Smooth muscle cell (in vitro differentiated cells): ENCODE data around the gene XPOT. TPM values are rescaled to one million over a fixed set of nuclear protein-coding genes. Genes with fewer than 3 reads are reported as not detected.

Source experiments
- DNase-seq: peaks from one replicate; lab custom pipeline; 2025; ENCODE audit not compliant: unreplicated experiment; lab: John Stamatoyannopoulos, UW
- H2AFZ ChIP-seq: fragments of 200-600 bp; sonication (generic); 2 replicates; pipeline ENCODE4 v1.6.0; 2016; ENCODE audit warnings: antibody characterized with exemption, low read depth, mild to moderate bottlenecking
- H3F3A ChIP-seq: fragments of 200-600 bp; sonication (generic); 2 replicates; pipeline ENCODE4 v1.6.0; 2017; ENCODE audit warnings: antibody characterized with exemption, low read depth
- H3K27ac ChIP-seq: fragments of 200-600 bp; sonication (generic); 2 replicates; pipeline ENCODE4 v1.5.1; 2016; ENCODE audit warnings: low read depth, mild to moderate bottlenecking
- H3K27me3 ChIP-seq: fragments of 200-600 bp; sonication (generic); 2 replicates; pipeline ENCODE4 v1.6.1; 2016; ENCODE audit warnings: low read depth, mild to moderate bottlenecking
- H3K36me3 ChIP-seq: fragments of 200-600 bp; sonication (generic); 2 replicates; pipeline ENCODE4 v1.5.1; 2016; ENCODE audit warnings: low read depth
- H3K4me1 ChIP-seq: fragments of 200-600 bp; sonication (generic); 2 replicates; pipeline ENCODE4 v1.5.1; 2016; ENCODE audit warnings: low read depth
- H3K4me2 ChIP-seq: fragments of 200-600 bp; sonication (generic); 2 replicates; pipeline ENCODE4 v1.6.0; 2016; ENCODE audit warnings: mild to moderate bottlenecking
- H3K4me3 ChIP-seq: fragments of 200-600 bp; sonication (generic); 2 replicates; pipeline ENCODE4 v1.5.1; 2016; ENCODE audit warnings: mild to moderate bottlenecking
- H3K79me2 ChIP-seq: fragments of 200-600 bp; sonication (generic); 2 replicates; pipeline ENCODE4 v1.6.0; 2016; ENCODE audit warnings: low read depth, mild to moderate bottlenecking
- H3K9ac ChIP-seq: fragments of 200-600 bp; sonication (generic); 2 replicates; pipeline ENCODE4 v1.6.0; 2016; ENCODE audit warnings: low read depth
- H3K9me3 ChIP-seq: fragments of 200-600 bp; sonication (generic); replicated peaks from 2 replicates; pipeline ENCODE4 v1.5.1; 2016; ENCODE audit warnings: low read depth
- H4K20me1 ChIP-seq: fragments of 200-600 bp; sonication (generic); 2 replicates; pipeline ENCODE4 v1.6.0; 2016; ENCODE audit warnings: low read depth
- WGBS: methylation state at CpG from one replicate; pipeline ENCODE4 v1.1.7; 2016; ENCODE audit warnings: low lambda C conversion rate; 5-methylcytosine and 5-hydroxymethylcytosine counted together
- polyA plus RNA-seq: library from polyadenylated mRNA; unstranded; fragments of >200 nt; fragmentation: Nextera tagmentation; extraction: Ambion mirVana; gene quantifications from 2 replicates; pipeline ENCODE4 v1.2.1, GENCODE V29; 2016
- total RNA-seq: library from RNA; depleted of rRNA; stranded (reverse); fragments of >200 nt; gene quantifications from 2 replicates; pipeline ENCODE4 v1.2.3, GENCODE V29; 2014
- TF ChIP-seq, protein P1 (sequence below): fragments of 200-600 bp; sonication (generic); IDR thresholded peaks from 2 replicates; pipeline ENCODE4 v1.5.1; 2017; ENCODE audit warnings: borderline replicate concordance, mild to moderate bottlenecking, antibody characterized with exemption; ENCODE audit not compliant: insufficient read depth, poor library complexity, severe bottlenecking

Gene XPOT
- total and polyA plus RNA-seq, 2 experiments from 2014 or later = 42.9 to 70.7 TPM

DNA sequence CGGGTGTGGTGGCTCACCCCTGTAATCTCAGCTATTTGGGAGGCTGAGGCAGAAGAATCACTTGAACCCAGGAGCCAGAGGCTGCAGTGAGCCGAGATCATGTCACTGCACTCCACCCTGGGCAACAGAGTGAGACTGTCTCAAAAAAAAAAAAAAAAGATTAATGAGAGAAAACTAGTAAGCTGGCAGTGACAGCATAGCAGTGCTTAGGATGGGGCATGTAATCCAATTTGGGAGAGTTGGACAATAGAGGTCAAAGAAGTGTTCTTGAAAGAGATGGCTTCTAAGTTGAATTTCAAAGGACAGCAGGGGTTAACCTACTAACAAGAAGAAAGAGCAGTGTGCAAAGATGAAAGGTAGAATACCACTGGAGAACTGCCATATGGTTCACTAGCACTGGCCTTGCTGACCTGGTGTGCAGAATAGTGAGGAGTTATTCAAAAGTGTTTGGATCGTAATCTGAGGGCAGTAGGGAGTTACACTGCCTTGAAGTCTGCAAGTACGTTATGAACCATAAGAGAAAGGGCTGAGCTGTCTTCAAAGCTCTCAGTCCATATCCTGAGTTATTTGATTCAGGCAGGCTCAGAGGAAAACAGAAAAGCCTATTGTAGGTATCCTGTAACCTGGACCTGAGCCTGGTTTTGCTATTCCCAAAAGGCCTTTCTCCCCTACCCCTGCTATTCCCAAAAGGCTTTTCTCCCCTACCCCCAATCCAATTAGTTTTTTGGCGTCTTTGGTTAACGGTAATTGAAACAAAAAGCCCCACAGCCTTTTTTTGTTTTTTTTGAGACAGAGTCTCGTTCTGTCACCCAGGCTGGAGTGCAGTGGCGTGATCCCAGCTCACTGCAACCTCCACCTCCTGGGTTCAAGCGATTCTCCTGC is 3.4 kb downstream of the XPOT start:
- H3F3A ChIP-seq = peaks cover 6% of the 10 kb centered on the region
- no peak overlapping the region for H3K4me2 ChIP-seq
- H2AFZ ChIP-seq = no peak overlapping the region
- no peaks in the 10 kb centered on the region for H3K27me3 ChIP-seq
- no peak overlapping the region for H3K27ac ChIP-seq
- H3K79me2 ChIP-seq = peaks cover 64% of the 10 kb centered on the region
- H4K20me1 ChIP-seq = peaks cover 61% of the 10 kb centered on the region
- H3K9me3 ChIP-seq = no peaks in the 10 kb centered on the region
- H3K36me3 ChIP-seq = peaks cover 15% of the 10 kb centered on the region
- no peak for DNase-seq
- peaks cover 20% of the 10 kb centered on the region for H3K4me1 ChIP-seq
- H3K4me3 ChIP-seq = no peak overlapping the region
- no peak overlapping the region for H3K9ac ChIP-seq
- TF ChIP-seq, protein P1, sequence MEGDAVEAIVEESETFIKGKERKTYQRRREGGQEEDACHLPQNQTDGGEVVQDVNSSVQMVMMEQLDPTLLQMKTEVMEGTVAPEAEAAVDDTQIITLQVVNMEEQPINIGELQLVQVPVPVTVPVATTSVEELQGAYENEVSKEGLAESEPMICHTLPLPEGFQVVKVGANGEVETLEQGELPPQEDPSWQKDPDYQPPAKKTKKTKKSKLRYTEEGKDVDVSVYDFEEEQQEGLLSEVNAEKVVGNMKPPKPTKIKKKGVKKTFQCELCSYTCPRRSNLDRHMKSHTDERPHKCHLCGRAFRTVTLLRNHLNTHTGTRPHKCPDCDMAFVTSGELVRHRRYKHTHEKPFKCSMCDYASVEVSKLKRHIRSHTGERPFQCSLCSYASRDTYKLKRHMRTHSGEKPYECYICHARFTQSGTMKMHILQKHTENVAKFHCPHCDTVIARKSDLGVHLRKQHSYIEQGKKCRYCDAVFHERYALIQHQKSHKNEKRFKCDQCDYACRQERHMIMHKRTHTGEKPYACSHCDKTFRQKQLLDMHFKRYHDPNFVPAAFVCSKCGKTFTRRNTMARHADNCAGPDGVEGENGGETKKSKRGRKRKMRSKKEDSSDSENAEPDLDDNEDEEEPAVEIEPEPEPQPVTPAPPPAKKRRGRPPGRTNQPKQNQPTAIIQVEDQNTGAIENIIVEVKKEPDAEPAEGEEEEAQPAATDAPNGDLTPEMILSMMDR = no peak
- 87% methylated on average over 9 of the region's 9 CpGs for WGBS

DNA sequence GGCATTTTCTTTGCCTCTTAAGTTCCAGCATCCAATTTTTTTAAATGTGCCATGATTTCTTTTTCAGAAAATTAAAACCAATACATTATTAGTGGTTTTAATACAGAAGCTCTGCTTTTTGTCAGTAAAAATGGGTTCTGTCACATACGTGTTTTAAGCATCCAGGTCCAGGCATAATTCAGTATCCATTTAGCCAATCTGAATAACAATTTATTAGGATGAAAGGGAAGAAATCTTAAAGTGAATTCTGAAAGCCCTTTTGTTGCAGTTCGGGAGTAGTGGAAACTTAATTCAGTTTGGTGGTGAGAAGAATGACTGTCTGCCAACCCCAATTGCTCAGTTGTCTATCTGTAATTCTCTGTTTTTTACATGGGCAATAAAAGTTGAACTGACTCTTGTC is 7.2 kb downstream of the XPOT start:
- 100% methylated on average over 2 of the region's 2 CpGs for WGBS
- H3K27ac ChIP-seq = peak overlapping the region; percentile 0
- no peak overlapping the region for H3K9ac ChIP-seq
- no peaks in the 10 kb centered on the region for H3K9me3 ChIP-seq
- H2AFZ ChIP-seq = no peak overlapping the region
- H3K4me3 ChIP-seq = no peak overlapping the region
- H3K4me2 ChIP-seq = no peak overlapping the region
- peaks cover 66% of the 10 kb centered on the region for H3K79me2 ChIP-seq
- TF ChIP-seq, protein P1 = no peak
- peaks cover 72% of the 10 kb centered on the region for H4K20me1 ChIP-seq
- no peaks in the 10 kb centered on the region for H3F3A ChIP-seq
- H3K36me3 ChIP-seq = peaks cover 27% of the 10 kb centered on the region
- H3K27me3 ChIP-seq = no peaks in the 10 kb centered on the region
- peaks cover 9% of the 10 kb centered on the region for H3K4me1 ChIP-seq
- DNase-seq = no peak

DNA sequence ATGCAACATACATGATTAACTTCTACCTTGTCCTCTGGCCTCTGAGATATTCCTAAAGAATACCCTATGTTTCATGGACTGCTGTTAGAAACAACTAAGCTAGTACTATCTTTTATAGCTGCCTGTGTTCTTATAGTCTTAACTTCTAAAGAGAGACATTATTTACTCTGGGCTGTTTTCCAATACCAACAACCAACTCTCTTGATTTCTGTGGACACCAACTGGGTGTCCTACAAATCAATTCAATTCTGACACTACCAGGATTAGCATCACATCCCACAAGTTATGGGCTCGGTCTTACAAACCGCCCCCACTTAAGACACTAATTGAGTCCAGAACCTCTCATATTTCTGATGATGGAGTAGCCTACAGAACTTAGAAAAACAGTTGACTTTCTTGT is 8.3 kb downstream of the XPOT start:
- Histone ChIP-seq H3K9ac (no peak overlapping the region), H3K4me3 (no peak overlapping the region), H3K79me2 (peaks cover 59% of the 10 kb centered on the region), H3K36me3 (peaks cover 35% of the 10 kb centered on the region), H3F3A (no peaks in the 10 kb centered on the region), H2AFZ (no peak overlapping the region), H3K27ac (no peak overlapping the region), H3K4me1 (peaks cover 9% of the 10 kb centered on the region), H3K9me3 (no peaks in the 10 kb centered on the region), H3K27me3 (no peaks in the 10 kb centered on the region), H4K20me1 (peaks cover 66% of the 10 kb centered on the region), H3K4me2 (no peak overlapping the region)
- DNase-seq = no peak
- 80% methylated on average over 2 of the region's 2 CpGs for WGBS
- TF ChIP-seq, protein P1 = no peak

DNA sequence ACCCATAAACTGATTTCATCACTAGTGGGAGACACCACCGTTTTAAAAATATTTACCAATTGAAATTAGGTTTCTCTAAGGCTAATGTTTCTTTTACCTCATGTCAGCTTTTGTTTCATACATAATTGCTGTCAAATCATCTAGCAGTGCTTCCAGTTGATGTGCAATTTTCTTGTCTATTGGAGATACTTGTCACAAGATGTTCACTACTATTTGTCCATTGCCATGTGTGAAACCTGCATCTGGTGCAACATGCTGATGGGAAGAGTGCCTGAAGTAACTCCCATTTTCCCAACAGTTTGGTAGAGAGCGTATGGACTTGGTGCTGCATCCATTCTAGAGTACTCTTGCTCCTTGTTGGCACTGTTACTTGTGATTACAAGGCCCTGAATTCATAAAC is 9.7 kb downstream of the XPOT start:
- H3K79me2 ChIP-seq = peaks cover 47% of the 10 kb centered on the region

More for the DNA sequence above, 9.7 kb downstream of the XPOT start:
- Histone ChIP-seq H4K20me1 (peaks cover 55% of the 10 kb centered on the region), H3K9ac (no peak overlapping the region), H2AFZ (no peak overlapping the region), H3K4me1 (peaks cover under 1% of the 10 kb centered on the region), H3K4me3 (no peak overlapping the region), H3K36me3 (peaks cover 49% of the 10 kb centered on the region), H3K4me2 (no peak overlapping the region), H3K27me3 (no peaks in the 10 kb centered on the region), H3F3A (no peaks in the 10 kb centered on the region), H3K9me3 (no peaks in the 10 kb centered on the region), H3K27ac (no peak overlapping the region)
- WGBS = 95% methylated on average over 2 of the region's 2 CpGs
- TF ChIP-seq, protein P1 = no peak
- no peak for DNase-seq
